ENCODE results near the gene AKAP13.

GRCh38 chr15:85711580-85712192, 331.3 kb downstream of the AKAP13 start:
- no peak for TF ChIP-seq CTCF (conservative IDR thresholded peaks at IDR 0.05; ENCODE audit: low read depth, low read length)
- no peak for TF ChIP-seq EZH2 (IDR thresholded peaks at IDR 0.05; ENCODE audit: borderline replicate concordance, low read depth, low read length, poor library complexity, severe bottlenecking)

All from A673 (cell line).